ENCODE results near the gene AGO3.

The AGO3 gene

DNA sequence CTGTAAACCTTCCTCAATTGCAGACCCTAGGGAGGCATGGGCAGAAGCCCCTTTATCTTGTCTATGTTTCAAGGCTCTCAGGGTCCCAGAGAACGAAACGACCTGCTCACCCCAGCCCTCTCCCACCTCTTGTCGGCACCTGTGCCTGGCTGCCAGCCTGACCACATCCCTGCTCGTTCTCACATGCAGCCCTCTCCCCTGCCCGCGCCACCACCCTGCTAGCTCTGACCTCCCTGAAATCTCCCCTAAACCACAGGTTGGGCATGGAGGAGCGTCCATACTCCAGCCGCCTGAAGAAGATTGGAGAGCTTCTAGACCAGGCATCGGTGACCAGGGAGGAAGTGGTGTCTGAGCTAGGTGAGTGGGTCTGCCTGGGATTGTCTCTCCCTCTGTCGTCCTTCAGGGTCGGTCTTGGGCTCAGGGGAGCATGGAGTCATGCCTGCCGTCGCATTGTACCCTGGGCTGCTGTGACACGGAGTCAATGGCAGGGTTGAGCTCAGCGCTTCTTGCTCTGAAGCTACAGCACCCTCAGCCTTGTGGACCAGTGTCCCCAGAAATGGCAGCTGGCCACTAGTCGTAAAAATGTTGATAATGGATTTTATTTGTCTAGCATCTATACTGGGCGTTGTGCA is 161.4 kb downstream of the AGO3 start:
- TF ChIP-seq CTCF (IDR thresholded peaks at IDR 0.05; ENCODE audit: control insufficient read depth, extremely low read depth, insufficient read depth), result no peak
- no peak for DNase-seq (ENCODE audit: low read depth)
- no peak overlapping the region for H3K4me3 ChIP-seq (ENCODE audit: low read depth, low read length)

- no peak for DNase-seq (ENCODE audit: low read depth)
- no peak overlapping the region for H3K4me3 ChIP-seq (ENCODE audit: low read depth, low read length)
- no peak for TF ChIP-seq CTCF (IDR thresholded peaks at IDR 0.05; ENCODE audit: control insufficient read depth, extremely low read depth, insufficient read depth)
Observed at GRCh38 chr1:36092798-36093185, 161.9 kb downstream of the AGO3 start.

- no peak for TF ChIP-seq CTCF (IDR thresholded peaks at IDR 0.05; ENCODE audit: control insufficient read depth, extremely low read depth, insufficient read depth)
- DNase-seq (ENCODE audit: low read depth), result no peak
- H3K4me3 ChIP-seq (ENCODE audit: low read depth, low read length), result no peak overlapping the region
Observed at GRCh38 chr1:36093226-36093625, 162.3 kb downstream of the AGO3 start.

DNA sequence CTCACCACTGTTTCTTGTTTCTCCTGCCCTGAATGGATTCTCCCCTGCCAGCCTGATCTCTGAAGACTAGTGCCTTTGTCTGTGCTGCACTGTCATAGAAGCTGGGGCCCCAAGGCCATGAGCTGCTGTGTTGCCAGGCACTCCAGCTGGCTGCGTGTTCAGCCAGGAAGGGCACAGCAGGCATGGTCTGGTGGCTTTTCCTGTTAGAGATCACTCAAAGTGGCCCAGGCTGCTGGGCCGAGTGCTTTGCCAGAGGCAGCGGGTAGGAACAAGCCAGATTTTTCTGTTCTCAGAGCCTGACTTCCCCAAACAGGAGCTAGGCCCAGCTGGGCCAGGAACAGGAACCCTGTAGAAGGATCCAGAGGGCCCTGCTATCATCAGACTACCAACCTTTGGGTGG is 163.0 kb downstream of the AGO3 start:
- TF ChIP-seq CTCF (IDR thresholded peaks at IDR 0.05; ENCODE audit: control insufficient read depth, extremely low read depth, insufficient read depth), result no peak
- H3K4me3 ChIP-seq (ENCODE audit: low read depth, low read length), result no peak overlapping the region
- DNase-seq (ENCODE audit: low read depth), result no peak

DNA sequence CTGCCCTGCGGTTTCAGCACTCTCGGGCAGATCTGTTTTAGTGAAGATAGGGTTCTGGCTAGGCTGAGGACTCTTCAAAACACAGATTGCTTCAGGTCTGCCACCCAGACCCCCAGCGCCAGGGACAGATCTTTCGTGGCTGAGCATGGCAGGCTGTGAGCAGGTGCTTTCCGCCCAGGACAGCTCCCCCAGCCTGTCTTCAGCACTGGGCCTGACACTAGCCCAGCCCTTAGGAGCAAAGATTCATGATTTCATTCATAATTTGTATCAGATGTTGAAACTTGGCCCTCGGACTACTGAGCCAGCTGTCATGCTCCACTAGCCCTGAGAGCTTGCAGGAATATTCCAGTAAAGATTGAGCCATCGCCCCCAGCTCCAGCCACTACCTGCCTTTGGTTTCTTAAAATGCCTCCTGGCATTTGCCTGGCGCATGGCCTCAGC is 163.7 kb downstream of the AGO3 start:
- no peak for TF ChIP-seq CTCF (IDR thresholded peaks at IDR 0.05; ENCODE audit: control insufficient read depth, extremely low read depth, insufficient read depth)
- no peak for DNase-seq (ENCODE audit: low read depth)
- no peak overlapping the region for H3K4me3 ChIP-seq (ENCODE audit: low read depth, low read length)

- H3K4me3 ChIP-seq (ENCODE audit: low read depth, low read length), result no peak overlapping the region
- no peak for DNase-seq (ENCODE audit: low read depth)
- no peak for TF ChIP-seq CTCF (IDR thresholded peaks at IDR 0.05; ENCODE audit: control insufficient read depth, extremely low read depth, insufficient read depth)
Observed at GRCh38 chr1:36095760-36096405, 165.0 kb downstream of the AGO3 start.

All from LNCaP clone FGC (cell line).